Measurements from ENCODE around the gene PLEKHG4B. TPM values are rescaled to one million over a fixed set of nuclear protein-coding genes. Genes with fewer than 3 reads are reported as not detected.

Gene PLEKHG4B
- total RNA-seq, 2 donors from 2014 or later: 0.03 to 0.06 TPM

GRCh38 chr5:125815-126214, 33.8 kb downstream of the PLEKHG4B start:
- intact Hi-C loops (cut with DNase I): no loop called here
- DNase-seq (no peak), ATAC-seq (no peak)

GRCh38 chr5:126806-127205, 34.8 kb downstream of the PLEKHG4B start:
- no peak for ATAC-seq
- intact Hi-C loops (cut with DNase I): no loop called here
- no peak for DNase-seq

- DNase-seq (no peak), ATAC-seq (no peak)
- intact Hi-C loops (cut with DNase I): no loop called here
These were observed 35.9 kb downstream of the PLEKHG4B start for GRCh38 chr5:127886-128285.

GRCh38 chr5:128446-128845, 36.5 kb downstream of the PLEKHG4B start:
- intact Hi-C loops (cut with DNase I): no loop called here
- no peak for DNase-seq
- no peak for ATAC-seq

GRCh38 chr5:129148-129547, 37.2 kb downstream of the PLEKHG4B start:
- no peak for ATAC-seq
- intact Hi-C loops (cut with DNase I): no loop called here
- DNase-seq: no peak

- ATAC-seq (no peak), DNase-seq (no peak)
- intact Hi-C loops (cut with DNase I): no loop called here
These were observed 37.9 kb downstream of the PLEKHG4B start for GRCh38 chr5:129820-130219.

DNA sequence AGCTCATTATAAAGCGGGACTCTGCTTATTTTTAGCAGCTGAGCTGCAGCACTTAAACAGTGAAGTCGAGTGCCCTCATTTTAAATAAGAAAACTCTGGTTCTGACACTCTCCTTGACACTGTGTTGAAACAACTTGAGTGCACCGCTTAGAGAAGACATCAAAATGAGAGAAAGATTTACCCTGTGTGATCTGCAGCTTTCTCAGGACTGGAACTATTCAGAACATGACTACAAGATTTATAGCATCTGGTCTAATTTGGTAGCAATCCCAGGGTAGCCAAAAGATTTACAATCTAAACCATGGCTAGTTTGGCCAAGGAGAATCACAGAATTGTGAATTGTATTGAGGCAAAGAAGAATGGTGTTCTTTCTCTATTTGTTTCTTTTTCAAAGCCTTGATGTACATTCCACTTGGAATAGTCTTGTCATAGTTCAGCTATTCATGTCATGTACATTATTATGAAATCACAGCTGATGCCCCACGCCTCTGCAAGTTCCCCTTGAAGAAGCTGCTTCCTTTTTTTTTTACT, 38.7 kb downstream of the PLEKHG4B start:
- ATAC-seq (no peak), DNase-seq (no peak)
- intact Hi-C loops (cut with DNase I): no loop called here

- intact Hi-C loops (cut with DNase I): no loop called here
- DNase-seq (no peak), ATAC-seq (no peak)
These were observed 44.9 kb downstream of the PLEKHG4B start for GRCh38 chr5:136901-137300.

- ATAC-seq (no peak), DNase-seq (no peak)
- intact Hi-C loops (cut with DNase I): no loop called here
These were observed 45.8 kb downstream of the PLEKHG4B start for GRCh38 chr5:137741-138140.

GRCh38 chr5:138936-139335, 47.0 kb downstream of the PLEKHG4B start:
- DNase-seq (no peak), ATAC-seq (no peak)
- intact Hi-C loops (cut with DNase I): no loop called here

- intact Hi-C loops (cut with DNase I): no loop called here
- ATAC-seq (no peak), DNase-seq (no peak)
These were observed 47.8 kb downstream of the PLEKHG4B start for GRCh38 chr5:139579-140442.

DNA sequence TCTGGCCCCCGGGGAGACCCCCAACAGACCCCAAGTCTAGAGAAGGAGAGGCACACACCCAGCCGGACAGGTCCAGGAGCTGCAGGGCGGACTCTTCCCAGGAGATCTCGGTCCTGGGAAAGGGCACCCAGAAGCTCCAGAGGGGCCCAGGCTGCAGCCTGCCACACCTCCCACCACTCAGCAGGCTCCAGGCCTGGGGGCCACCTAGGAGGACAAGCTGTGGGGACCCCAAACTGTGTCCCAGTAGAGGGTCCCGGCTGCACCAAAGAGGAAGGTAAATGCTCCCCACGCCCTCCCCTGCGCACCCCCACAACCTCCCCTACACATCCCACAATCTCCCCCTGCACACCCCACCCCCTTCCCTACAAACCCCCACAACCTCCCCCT, 48.5 kb downstream of the PLEKHG4B start:
- no peak for DNase-seq
- ATAC-seq: no peak
- intact Hi-C loops (cut with DNase I): no loop called here

DNA sequence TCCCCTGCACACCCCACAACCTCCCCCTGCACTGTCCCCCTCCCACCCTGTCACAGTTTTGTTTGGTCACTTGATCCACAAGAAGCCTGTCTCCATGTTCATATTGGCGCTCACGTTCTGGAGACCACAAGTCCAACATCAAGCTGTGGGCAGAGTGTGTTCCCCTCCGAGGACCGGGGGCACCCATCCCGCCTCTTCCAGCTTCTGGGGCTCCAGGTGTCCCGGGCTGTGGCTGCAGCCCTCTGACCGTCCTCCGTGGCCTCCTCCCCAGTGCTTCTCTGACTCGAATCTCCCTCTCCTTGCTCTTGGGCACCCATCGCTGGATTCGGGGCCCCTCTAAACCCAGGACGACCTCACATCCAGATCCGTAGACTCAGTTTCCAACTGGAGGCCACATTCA, 49.2 kb downstream of the PLEKHG4B start:
- ATAC-seq (no peak), DNase-seq (no peak)
- intact Hi-C loops (cut with DNase I): no loop called here

GRCh38 chr5:141761-142160, 49.8 kb downstream of the PLEKHG4B start:
- ATAC-seq (no peak), DNase-seq (no peak)
- intact Hi-C loops (cut with DNase I): no loop called here

GRCh38 chr5:142246-142810, 50.4 kb downstream of the PLEKHG4B start:
- ATAC-seq (no peak), DNase-seq (no peak)
- intact Hi-C loops (cut with DNase I): no loop called here

GRCh38 chr5:143041-143440, 51.1 kb downstream of the PLEKHG4B start:
- intact Hi-C loops (cut with DNase I): no loop called here
- no peak for DNase-seq

GRCh38 chr5:144941-145340, 53.0 kb downstream of the PLEKHG4B start:
- intact Hi-C loops (cut with DNase I): no loop called here
- DNase-seq (no peak), ATAC-seq (no peak)

More at GRCh38 chr5:143041-143440, 51.1 kb downstream of the PLEKHG4B start:
- no peak for ATAC-seq

DNA sequence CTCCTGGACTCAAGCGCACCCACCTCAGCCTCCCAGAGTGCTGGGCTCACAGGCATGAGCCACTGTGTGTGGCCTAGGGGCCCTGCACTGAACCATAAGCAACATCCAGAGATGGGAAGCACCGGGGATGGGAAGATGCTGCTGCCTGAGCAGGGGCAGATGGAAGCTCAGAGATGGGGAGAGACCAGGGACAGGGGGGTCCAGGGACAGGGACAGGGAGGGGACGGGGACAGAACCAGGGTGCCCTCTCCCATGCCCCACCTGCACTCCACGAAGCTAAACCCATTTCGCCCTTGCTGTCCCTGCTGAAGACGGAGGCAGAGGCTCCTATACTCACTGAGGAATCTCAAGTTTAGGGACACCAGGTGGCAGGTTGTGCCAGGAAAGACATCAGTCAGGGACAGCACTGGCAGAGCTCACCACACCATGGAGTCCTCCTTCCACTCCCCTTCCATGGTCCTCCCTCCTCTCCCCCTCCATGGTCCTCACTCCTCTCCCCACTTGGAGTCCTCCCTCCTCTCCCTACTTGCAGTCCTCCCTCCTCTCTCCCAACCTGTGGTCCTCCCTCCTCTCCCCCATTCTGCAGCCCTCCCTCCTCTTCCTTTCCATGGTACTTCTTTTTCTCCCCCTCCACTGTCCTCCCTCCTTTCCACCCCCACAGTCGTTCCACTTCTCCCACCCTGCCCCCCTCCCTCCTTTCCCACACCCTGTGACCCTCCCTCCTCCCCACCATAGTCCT, 53.8 kb downstream of the PLEKHG4B start:
- DNase-seq: no peak
- intact Hi-C loops (cut with DNase I): no loop called here
- ATAC-seq: no peak

GRCh38 chr5:147751-148150, 55.8 kb downstream of the PLEKHG4B start:
- ATAC-seq (no peak), DNase-seq (no peak)
- intact Hi-C loops (cut with DNase I): no loop called here

All from left cardiac atrium (tissue), 4 donors.